K562 treated with DMSO at 1 percent for 24 hours (cell line): ENCODE results near the gene TBC1D3I. TPM values are rescaled to one million over a fixed set of nuclear protein-coding genes. Genes with fewer than 3 reads are reported as not detected.

Experiments
- total RNA-seq: library from RNA; unstranded; fragments of 300-600 nt; gene quantifications from 2 replicates; pipeline ENCODE4 v1.2.3, GENCODE V29; 2022; ENCODE audit warnings: low read depth; ENCODE audit not compliant: insufficient read depth

The TBC1D3I gene
- not detected in 2 replicates for total RNA-seq

GRCh38 chr17:36264470-36264869 lies at the start of gene TBC1D3I:
TSS of gene TBC1D3I (minus strand) at chr17:36264570. CDS start at chr17:36262985, 1,585 bp downstream.

GRCh38 chr17:36210439-36211211 lies 53.7 kb downstream of the TBC1D3I start, which contains the start of gene CCL4L2:
TSS of gene CCL4L2 (plus strand) at chr17:36211063.

Other genes with a start within 250 kb of the TBC1D3I start
- not detected in 2 replicates for gene CCL23, start 246.6 kb downstream of the TBC1D3I start, total RNA-seq
- gene CCL18, start 200.3 kb downstream of the TBC1D3I start, total RNA-seq = not detected in 2 replicates
- not detected in 2 replicates for gene CCL3, start 174.4 kb downstream of the TBC1D3I start, total RNA-seq
- gene CCL4, start 160.7 kb downstream of the TBC1D3I start, total RNA-seq = not detected in 2 replicates
- gene TBC1D3B, start 87.9 kb downstream of the TBC1D3I start, total RNA-seq = not detected in 2 replicates
- not detected in 2 replicates for gene CCL3L1, start 67.8 kb downstream of the TBC1D3I start, total RNA-seq
- not detected in 2 replicates for gene CCL4L2, start 53.5 kb downstream of the TBC1D3I start, total RNA-seq
- gene TBC1D3G, start 59.3 kb upstream of the TBC1D3I start, total RNA-seq = not detected in 2 replicates
- not detected in 2 replicates for gene TBC1D3H, start 123.9 kb upstream of the TBC1D3I start, total RNA-seq
- 57.9 and 68.6 TPM in 2 replicates for gene ZNHIT3, start 222.1 kb upstream of the TBC1D3I start, total RNA-seq